ENCODE data around the gene EIF1.

EIF1 gene

GRCh38 chr17:41657936-41658335 lies 30.7 kb upstream of the EIF1 start:
- DNase-seq (ENCODE audit: low spot score) = no peak
- no peak for TF ChIP-seq CTCF (IDR thresholded peaks at IDR 0.05; ENCODE audit: extremely low read depth, missing control alignments)

GRCh38 chr17:41658846-41659245 lies 29.8 kb upstream of the EIF1 start:
- no peak for TF ChIP-seq CTCF (IDR thresholded peaks at IDR 0.05; ENCODE audit: extremely low read depth, missing control alignments)
- DNase-seq (ENCODE audit: low spot score) = no peak

GRCh38 chr17:41659427-41660212 lies 29.1 kb upstream of the EIF1 start:
- DNase-seq (ENCODE audit: low spot score) = no peak
- no peak for TF ChIP-seq CTCF (IDR thresholded peaks at IDR 0.05; ENCODE audit: extremely low read depth, missing control alignments)

GRCh38 chr17:41660221-41660711 lies 28.4 kb upstream of the EIF1 start:
- no peak for TF ChIP-seq CTCF (IDR thresholded peaks at IDR 0.05; ENCODE audit: extremely low read depth, missing control alignments)
- DNase-seq (ENCODE audit: low spot score) = no peak

GRCh38 chr17:41663451-41664171 lies 25.1 kb upstream of the EIF1 start:
- peak; percentile 9 for DNase-seq (ENCODE audit: low spot score)
- TF ChIP-seq CTCF (IDR thresholded peaks at IDR 0.05; ENCODE audit: extremely low read depth, missing control alignments) = no peak

- DNase-seq (ENCODE audit: low spot score) = peak; percentile 3
- TF ChIP-seq CTCF (IDR thresholded peaks at IDR 0.05; ENCODE audit: extremely low read depth, missing control alignments) = no peak
Measured at GRCh38 chr17:41664172-41664457, 24.6 kb upstream of the EIF1 start.
